ENCODE measurements around the gene FAM222B.

DNA sequence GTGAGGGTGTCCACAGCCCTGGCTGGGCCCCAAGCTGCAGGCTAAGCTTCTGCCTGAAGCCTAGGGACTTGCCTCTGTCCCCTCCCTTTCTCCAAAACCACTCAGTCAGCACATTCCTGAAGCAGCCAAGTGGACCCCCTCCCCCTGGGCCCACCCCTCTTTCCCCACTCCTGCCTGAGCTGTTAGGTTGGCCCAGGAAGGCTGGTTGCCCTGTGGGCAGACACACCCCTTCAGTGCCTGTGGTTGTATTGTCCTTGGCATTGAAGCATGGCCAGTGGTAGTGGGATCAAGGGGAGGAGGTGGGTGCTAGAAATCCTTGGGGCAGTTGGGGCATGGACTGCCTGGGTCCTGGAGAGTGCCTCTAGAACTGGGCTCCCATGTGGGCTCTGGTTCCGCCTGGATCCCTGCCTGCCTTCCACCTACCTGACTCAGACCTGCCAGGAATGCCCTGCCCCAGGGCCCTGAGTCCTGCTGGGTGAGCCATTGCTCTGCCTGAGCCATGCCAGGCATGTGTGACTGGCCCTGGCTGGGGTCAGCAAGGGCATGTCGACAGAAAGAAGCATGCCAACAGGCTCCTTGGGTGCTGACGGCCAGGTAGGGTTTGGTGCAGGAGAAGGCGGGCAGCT lies 96.7 kb downstream of the FAM222B start:
- TF ChIP-seq, protein P1, sequence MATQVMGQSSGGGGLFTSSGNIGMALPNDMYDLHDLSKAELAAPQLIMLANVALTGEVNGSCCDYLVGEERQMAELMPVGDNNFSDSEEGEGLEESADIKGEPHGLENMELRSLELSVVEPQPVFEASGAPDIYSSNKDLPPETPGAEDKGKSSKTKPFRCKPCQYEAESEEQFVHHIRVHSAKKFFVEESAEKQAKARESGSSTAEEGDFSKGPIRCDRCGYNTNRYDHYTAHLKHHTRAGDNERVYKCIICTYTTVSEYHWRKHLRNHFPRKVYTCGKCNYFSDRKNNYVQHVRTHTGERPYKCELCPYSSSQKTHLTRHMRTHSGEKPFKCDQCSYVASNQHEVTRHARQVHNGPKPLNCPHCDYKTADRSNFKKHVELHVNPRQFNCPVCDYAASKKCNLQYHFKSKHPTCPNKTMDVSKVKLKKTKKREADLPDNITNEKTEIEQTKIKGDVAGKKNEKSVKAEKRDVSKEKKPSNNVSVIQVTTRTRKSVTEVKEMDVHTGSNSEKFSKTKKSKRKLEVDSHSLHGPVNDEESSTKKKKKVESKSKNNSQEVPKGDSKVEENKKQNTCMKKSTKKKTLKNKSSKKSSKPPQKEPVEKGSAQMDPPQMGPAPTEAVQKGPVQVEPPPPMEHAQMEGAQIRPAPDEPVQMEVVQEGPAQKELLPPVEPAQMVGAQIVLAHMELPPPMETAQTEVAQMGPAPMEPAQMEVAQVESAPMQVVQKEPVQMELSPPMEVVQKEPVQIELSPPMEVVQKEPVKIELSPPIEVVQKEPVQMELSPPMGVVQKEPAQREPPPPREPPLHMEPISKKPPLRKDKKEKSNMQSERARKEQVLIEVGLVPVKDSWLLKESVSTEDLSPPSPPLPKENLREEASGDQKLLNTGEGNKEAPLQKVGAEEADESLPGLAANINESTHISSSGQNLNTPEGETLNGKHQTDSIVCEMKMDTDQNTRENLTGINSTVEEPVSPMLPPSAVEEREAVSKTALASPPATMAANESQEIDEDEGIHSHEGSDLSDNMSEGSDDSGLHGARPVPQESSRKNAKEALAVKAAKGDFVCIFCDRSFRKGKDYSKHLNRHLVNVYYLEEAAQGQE (IDR thresholded peaks at IDR 0.05): no peak
- no peak for TF ChIP-seq CTCF (IDR thresholded peaks at IDR 0.05; ENCODE audit: low read depth, low read length, missing input control)
- TF ChIP-seq GABPA (IDR thresholded peaks at IDR 0.05 in 1 of 2, conservative IDR thresholded peaks at IDR 0.05 in 1 of 2): no peak
- no peak for TF ChIP-seq JUND (IDR thresholded peaks at IDR 0.05)
- TF ChIP-seq FOXA2 (IDR thresholded peaks at IDR 0.05): no peak

Data from liver (tissue), 3 donors.